ENCODE measurements around the gene ARSJ.

ARSJ gene

DNA sequence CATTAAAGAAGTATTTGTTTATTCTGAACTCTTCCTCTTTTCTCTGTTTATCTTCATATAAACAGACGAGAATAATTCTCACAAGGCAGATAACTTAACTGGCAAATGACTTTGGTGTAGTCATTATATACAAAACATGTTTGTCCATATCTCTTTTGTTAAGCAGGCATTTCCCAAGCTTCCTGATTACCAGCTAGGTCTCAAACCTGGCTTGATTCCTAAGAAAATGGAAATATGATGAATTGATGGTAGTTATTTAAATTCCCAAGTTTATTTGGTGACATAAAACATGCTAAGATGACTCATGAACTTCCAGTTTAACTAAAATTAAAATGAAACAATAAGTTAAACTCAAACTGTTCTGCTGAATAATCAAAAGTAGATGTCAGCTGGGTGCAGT lies 96.8 kb downstream of the ARSJ start:
- TF ChIP-seq, protein P1, sequence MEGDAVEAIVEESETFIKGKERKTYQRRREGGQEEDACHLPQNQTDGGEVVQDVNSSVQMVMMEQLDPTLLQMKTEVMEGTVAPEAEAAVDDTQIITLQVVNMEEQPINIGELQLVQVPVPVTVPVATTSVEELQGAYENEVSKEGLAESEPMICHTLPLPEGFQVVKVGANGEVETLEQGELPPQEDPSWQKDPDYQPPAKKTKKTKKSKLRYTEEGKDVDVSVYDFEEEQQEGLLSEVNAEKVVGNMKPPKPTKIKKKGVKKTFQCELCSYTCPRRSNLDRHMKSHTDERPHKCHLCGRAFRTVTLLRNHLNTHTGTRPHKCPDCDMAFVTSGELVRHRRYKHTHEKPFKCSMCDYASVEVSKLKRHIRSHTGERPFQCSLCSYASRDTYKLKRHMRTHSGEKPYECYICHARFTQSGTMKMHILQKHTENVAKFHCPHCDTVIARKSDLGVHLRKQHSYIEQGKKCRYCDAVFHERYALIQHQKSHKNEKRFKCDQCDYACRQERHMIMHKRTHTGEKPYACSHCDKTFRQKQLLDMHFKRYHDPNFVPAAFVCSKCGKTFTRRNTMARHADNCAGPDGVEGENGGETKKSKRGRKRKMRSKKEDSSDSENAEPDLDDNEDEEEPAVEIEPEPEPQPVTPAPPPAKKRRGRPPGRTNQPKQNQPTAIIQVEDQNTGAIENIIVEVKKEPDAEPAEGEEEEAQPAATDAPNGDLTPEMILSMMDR (IDR thresholded peaks at IDR 0.05; ENCODE audit: poor library complexity, severe bottlenecking): no peak
- DNase-seq (ENCODE audit: low spot score): no peak
- H3K27me3 ChIP-seq (ENCODE audit: insufficient read depth, poor library complexity, severe bottlenecking): no peaks in the 10 kb centered on the region

DNA sequence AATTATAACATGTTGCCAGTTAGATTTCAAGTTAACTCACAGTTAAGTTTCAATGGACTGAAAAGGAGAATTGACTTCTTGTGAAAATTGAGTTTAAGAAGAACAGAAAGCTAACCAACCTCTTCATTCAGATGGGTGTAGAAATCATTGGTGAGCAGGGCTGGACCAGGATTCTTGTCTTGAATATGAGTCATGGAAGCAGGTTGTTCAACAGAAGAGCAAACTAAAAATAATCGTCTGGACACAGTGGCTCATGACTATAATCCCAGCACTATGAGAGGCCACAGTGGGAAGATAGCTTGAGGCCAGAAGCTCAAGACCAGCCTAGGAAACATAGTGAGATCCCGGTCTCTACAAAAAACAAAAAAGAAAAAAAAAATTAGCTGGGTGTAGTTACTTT lies 98.2 kb downstream of the ARSJ start:
- ATAC-seq (ENCODE audit: low read depth) (peak; percentile 45; the same call in 1 of the 3 replicates), DNase-seq (ENCODE audit: low spot score) (no peak)
- H3K4me1 ChIP-seq (ENCODE audit: insufficient read depth, poor library complexity, severe bottlenecking): no peaks in the 10 kb centered on the region
- H3K27ac ChIP-seq (ENCODE audit: poor library complexity, severe bottlenecking): no peak overlapping the region
- H3K36me3 ChIP-seq (ENCODE audit: low read depth): no peaks in the 10 kb centered on the region
- H3K4me3 ChIP-seq (ENCODE audit: severe bottlenecking): no peak overlapping the region
- TF ChIP-seq, protein P1 (IDR thresholded peaks at IDR 0.05; ENCODE audit: poor library complexity, severe bottlenecking): no peak
- H3K9me3 ChIP-seq (ENCODE audit: severe bottlenecking): no peaks in the 10 kb centered on the region
- no peaks in the 10 kb centered on the region for H3K27me3 ChIP-seq (ENCODE audit: insufficient read depth, poor library complexity, severe bottlenecking)

More for the DNA sequence above, 96.8 kb downstream of the ARSJ start:
- ATAC-seq (ENCODE audit: low read depth): no peak
- Histone ChIP-seq H3K4me1 (ENCODE audit: insufficient read depth, poor library complexity, severe bottlenecking) (no peaks in the 10 kb centered on the region), H3K9me3 (ENCODE audit: severe bottlenecking) (no peaks in the 10 kb centered on the region), H3K4me3 (ENCODE audit: severe bottlenecking) (no peak overlapping the region), H3K36me3 (ENCODE audit: low read depth) (no peaks in the 10 kb centered on the region), H3K27ac (ENCODE audit: poor library complexity, severe bottlenecking) (no peak overlapping the region)

DNA sequence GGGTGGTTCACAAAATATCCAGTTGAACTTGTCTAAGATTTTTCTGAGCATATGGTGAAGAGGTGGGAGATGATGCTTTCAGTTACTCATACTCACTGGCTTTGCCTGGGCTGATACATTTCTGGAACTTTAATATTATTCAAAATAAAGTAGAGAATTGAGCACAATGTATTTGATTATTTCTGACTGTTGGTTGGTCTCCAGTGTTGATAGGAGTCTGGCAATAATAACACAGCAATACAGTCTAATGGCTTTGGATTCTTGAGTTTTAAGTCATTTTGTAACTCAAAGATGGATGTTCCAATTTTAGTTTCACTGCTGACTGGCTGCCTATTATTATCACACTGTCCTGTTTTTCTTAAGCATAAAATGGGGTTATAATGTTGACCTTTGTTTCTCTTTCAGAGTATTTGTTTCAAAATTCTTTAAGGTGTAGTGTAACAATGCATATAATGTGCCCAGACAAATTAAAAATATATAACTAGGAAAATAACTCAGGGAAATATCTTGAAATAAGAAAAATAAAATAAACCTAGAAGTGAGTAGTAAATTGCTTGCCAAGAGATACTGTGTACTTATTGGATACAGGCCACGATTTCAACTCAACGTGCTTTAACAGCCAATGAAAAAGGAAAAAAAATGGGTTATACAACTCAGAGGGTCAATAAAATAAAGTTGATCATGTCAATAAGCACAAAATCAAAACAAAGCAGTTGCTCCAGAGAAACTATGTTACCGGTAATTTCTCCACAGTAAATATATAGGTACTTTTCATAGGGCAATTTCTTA lies 99.0 kb downstream of the ARSJ start:
- Histone ChIP-seq H3K36me3 (ENCODE audit: low read depth) (no peaks in the 10 kb centered on the region), H3K9me3 (ENCODE audit: severe bottlenecking) (no peaks in the 10 kb centered on the region), H3K4me1 (ENCODE audit: insufficient read depth, poor library complexity, severe bottlenecking) (no peaks in the 10 kb centered on the region), H3K27ac (ENCODE audit: poor library complexity, severe bottlenecking) (no peak overlapping the region), H3K27me3 (ENCODE audit: insufficient read depth, poor library complexity, severe bottlenecking) (no peaks in the 10 kb centered on the region), H3K4me3 (ENCODE audit: severe bottlenecking) (no peak overlapping the region)
- no peak for ATAC-seq (ENCODE audit: low read depth)
- no peak for DNase-seq (ENCODE audit: low spot score)
- TF ChIP-seq, protein P1 (IDR thresholded peaks at IDR 0.05; ENCODE audit: poor library complexity, severe bottlenecking): no peak

DNA sequence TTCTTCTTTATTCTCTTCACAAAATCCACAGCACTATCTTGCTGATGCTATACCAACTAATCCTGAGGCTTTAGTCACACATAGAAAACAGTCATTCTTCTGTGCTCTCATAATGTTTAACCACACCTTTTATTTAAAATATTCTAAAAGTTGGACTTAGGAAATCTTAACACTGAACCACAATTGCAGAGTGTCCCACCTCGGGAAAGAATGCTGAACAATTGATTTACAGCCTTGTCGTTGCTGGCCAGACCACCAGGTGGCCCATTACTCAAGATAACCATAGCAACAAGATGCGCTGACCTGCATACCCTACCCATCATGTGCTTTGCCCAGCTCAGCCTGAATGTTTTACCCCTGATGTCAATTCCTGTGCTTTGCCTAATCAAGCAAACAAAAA lies 100.8 kb downstream of the ARSJ start:
- no peaks in the 10 kb centered on the region for H3K9me3 ChIP-seq (ENCODE audit: severe bottlenecking)
- ATAC-seq (ENCODE audit: low read depth) (peak; percentile 60; the same call in 1 of the 3 replicates), DNase-seq (ENCODE audit: low spot score) (no peak)
- no peaks in the 10 kb centered on the region for H3K27me3 ChIP-seq (ENCODE audit: insufficient read depth, poor library complexity, severe bottlenecking)
- TF ChIP-seq, protein P1 (IDR thresholded peaks at IDR 0.05; ENCODE audit: poor library complexity, severe bottlenecking): peak; percentile 51
- H3K4me3 ChIP-seq (ENCODE audit: severe bottlenecking): no peak overlapping the region
- no peaks in the 10 kb centered on the region for H3K4me1 ChIP-seq (ENCODE audit: insufficient read depth, poor library complexity, severe bottlenecking)
- H3K27ac ChIP-seq (ENCODE audit: poor library complexity, severe bottlenecking): no peak overlapping the region
- H3K36me3 ChIP-seq (ENCODE audit: low read depth): no peaks in the 10 kb centered on the region

DNA sequence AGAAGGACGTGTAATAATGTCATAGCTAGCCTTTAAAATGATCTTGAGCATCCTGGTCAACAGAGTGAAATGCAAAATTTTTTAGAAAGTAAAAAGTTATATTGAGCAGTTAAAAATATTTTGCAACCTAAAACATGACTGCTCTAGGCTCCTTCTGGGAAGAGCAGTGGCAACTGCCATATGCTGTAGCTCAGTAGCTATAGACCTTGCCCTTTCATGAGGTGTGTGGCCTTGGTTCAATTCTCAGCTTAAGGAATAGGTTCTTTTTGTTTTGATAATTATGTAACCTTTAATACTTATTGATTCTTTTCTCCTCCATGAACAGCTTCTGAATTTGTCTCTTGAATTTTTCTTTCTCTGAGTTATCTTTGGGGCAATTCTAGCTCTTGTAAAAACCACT lies 105.0 kb downstream of the ARSJ start:
- H3K27ac ChIP-seq (ENCODE audit: poor library complexity, severe bottlenecking): no peak overlapping the region
- DNase-seq (ENCODE audit: low spot score) (no peak), ATAC-seq (ENCODE audit: low read depth) (no peak)
- no peak overlapping the region for H3K4me3 ChIP-seq (ENCODE audit: severe bottlenecking)
- H3K36me3 ChIP-seq (ENCODE audit: low read depth): no peaks in the 10 kb centered on the region
- TF ChIP-seq, protein P1 (IDR thresholded peaks at IDR 0.05; ENCODE audit: poor library complexity, severe bottlenecking): no peak
- H3K9me3 ChIP-seq (ENCODE audit: severe bottlenecking): no peaks in the 10 kb centered on the region
- no peaks in the 10 kb centered on the region for H3K4me1 ChIP-seq (ENCODE audit: insufficient read depth, poor library complexity, severe bottlenecking)
- H3K27me3 ChIP-seq (ENCODE audit: insufficient read depth, poor library complexity, severe bottlenecking): no peaks in the 10 kb centered on the region

All from RWPE2 (cell line).